M059J (cell line): ENCODE measurements around the gene C16orf96. TPM values are rescaled to one million over a fixed set of nuclear protein-coding genes. Genes with fewer than 3 reads are reported as not detected.
A peak's percentile ranks its signal among the peaks of the same experiment; 100 is the strongest.

Source experiments
- DNase-seq: peaks from one replicate; pipeline ENCODE4 v3.0.0-alpha.2; 2012; ENCODE audit warnings: low read depth
- total RNA-seq: library from RNA; depleted of rRNA; stranded (reverse); fragments of >200 nt; shearing (Covaris generic); gene quantifications from 2 replicates; pipeline ENCODE4 v1.2.3, GENCODE V29; 2014

Gene C16orf96
- total RNA-seq, 1 experiment from 2014 or later: not detected

DNA sequence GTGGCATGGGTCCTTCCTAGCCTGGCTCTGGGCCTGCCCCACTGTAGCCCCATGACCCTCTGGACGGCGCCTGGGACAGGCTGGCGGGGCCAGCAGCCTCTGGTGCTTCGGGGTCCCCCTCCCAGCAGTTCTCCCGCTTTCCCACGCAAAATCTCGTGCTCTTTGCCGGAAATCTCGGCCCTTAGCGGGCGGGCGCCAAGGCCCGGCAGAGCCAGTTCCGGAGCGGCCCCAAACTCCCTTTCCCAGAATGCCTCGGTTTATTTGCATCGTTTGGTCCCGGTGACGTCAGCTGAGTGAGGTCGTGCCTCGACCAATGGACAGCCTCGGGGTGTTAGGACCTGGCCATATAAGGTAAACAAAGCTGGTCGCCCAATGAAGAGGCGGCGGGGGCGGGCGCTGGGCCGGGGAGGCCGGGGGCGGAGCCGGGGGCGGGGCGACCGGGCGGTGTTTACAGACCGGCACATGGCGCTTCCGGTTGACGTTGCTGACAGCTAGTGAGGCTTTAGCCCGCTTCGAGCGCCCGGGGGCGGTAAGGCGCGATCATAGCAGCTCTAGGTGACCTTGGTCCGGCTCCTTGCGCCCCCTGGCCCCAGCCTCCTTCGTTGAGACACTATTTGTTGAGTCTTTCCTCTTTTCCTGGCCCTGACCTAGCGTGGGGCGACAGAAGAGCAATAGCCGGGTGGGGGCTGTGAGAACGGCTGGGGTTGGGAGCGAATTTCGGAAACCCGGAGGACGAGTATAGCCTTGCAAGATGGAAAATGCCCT lies 60.1 kb downstream of the C16orf96 start:
- peak; percentile 100 for DNase-seq

DNA sequence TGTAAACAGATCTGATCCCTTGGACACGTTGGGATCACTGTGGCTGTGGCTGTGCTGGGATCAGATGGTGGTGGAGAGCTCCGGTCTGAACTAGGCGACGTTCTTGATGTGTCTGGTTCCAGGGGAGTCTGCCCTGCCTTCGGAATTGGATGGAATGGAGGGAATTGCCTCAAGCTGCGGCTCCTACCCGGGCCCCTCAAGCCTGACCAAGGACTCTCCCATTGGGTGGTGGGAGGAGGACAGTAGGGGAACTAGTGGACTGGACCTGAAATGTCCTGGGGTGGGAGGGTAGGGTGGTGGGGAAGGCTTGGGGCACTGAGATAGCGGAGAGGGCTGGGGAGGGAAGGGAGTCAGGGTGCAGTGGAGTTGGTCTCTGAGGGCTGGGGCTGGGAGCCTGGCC lies 61.7 kb downstream of the C16orf96 start:
- DNase-seq: no peak

DNA sequence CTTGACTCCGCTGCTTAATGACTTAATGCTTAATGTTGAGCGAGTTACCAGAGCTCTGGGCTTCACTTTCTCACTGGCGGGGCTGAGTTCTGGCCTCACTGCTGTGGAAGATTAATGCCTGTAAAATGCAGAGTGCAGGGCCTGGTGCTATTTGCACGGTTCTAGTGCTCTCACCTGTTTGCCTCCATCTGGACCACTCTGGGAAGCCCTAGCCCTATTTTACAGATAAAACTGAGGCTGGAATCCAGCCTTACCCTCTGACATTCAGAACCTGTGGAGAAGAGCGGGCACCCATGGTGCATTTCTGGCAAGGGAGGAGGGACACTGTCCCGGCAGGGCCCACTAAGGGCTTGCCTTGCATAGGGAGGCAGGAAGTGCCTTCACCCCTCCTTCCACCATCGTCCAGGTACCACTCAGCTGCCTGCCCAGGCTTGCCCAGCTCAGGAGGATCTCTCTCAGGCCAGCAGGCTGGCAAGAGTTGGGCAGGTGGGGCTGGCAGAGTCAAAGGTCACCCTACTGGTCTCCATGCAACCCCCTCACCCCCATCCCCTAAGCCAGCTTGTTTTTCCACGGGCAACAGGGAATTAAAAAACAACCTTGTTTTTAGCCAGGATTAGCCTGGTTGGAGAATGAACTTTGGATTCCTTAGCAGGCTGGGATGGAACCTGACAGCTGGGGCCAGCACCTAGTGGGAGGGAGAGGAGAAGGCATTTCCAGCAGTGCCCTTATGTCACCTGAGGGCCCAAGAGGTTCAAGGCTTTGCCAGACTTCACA lies 62.7 kb downstream of the C16orf96 start:
- no peak for DNase-seq

DNA sequence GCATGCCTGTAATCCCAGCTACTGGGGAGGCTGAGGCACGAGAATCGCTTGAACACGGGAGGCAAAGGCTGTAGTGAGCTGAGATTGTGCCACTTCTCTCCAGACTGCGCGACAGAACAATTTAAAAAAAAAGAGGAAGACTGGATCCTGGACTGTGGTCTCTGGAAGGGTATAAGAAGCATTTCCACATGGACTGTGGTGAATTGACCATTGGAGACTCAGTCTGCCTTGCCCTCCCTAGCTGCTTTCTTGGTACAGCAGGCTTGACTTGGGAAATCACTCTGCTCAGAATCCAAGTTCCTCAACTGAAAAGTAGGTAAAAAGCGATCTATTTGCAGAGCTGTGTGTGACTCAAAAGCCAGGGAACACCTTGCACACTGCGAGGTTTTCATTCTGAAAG lies 67.5 kb downstream of the C16orf96 start:
- no peak for DNase-seq

DNA sequence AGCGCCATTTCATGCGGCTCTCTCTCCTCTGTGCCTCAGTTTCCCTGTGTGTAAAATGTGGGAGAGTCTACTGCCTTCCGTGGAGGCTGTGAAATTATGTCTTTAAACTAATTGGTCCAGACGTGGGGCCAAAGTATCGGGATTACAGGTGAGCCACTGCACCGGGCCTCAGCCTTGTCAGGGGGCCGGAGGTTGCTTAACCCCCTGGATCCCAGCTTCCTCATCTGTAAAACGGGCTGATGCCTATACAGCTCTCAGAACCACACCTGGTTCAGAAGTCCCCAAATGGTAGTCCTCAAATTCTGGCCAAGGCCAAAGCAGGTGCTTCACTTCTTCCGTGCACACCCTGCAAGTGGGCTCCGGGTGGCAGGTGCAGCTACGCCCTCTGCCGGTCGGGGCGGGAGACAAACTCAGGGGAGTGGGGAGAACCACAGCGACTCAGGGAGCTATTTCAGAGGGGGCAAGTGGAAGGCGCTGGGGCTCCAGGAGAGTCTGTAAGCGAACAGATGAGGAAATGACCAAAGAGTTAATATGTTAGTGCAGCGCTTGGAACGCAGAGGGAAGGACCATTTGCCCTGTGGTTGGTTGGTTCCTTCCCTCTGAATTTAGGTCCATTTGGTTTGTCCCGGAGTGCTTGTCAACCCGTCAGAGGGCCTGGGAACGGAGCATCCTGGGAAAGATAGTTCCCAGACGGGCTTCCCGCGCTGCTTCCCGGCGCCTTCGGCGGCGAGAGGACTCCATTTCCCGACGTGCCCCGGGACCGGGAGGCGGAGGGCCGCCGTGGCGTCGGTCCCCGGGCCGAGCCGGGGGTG lies 68.1 kb downstream of the C16orf96 start, which contains the start of gene MGRN1:
TSS of gene MGRN1 (plus strand) at position 812 of the 812 bp plus-strand sequence. CDS start 135 bp downstream, outside the sequence.
- peak; percentile 97 for DNase-seq

DNA sequence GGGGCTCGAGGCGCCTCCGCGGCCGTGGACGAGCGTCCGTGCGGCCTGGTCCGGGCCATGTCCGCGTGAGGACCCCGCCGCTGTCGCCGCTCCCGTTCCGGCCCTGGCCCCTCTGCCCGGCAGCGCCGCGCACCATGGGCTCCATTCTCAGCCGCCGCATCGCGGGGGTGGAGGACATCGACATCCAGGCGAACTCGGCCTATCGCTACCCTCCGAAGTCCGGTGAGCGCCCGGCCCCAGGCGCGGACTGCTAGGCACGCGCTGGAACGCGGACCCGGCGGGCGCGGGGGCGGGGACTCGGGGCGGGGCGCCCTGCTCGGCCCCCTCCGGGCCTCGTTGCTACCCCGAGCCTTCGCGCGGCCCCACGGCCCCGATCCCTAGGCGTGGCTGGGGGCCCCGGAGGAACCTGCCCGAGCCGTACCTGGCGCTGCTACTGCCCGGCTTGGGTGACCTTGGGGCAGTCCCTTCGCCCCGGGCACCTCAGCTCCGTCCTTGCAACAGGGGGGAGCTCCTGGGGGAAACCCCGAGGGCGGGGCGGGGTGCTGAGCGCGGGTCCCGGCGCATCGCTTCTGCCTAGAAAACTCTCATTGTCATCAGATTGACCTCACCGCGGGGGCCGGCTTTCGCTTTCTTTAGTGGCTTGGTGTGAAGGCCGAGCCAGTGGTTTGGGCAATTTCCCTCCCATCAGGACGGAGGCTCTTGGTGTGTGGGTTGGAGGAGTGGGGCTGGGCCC lies 68.9 kb downstream of the C16orf96 start:
- DNase-seq: peak; percentile 68

DNA sequence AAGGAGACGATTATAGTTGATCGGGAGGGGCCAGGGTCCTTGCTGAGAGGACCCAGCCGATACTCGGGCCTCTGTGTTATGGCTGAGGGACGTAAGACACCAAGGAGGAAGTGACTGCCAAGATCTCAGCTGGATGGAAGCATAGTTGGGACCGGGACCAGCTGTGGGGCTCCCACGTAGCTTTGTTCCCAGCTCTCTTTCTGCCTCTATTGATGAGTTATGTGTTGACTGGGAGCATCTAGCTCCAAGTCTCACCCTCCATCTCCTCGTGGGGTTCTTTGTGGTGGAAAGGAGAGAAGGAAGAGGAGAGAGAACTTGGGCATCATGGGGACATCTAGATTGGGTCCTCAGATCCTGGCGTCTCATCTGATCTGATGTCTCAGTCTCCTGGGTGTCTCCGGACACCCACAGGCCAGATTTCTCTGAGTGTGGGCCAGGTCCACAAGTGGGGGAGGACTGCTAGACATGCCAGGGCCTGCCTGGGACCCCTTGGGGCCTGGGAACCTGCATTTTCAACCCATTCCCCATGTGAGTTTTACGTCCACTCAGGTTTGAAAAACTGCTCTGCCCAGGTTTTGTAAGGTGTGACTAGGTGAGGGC lies 69.5 kb downstream of the C16orf96 start:
- no peak for DNase-seq

DNA sequence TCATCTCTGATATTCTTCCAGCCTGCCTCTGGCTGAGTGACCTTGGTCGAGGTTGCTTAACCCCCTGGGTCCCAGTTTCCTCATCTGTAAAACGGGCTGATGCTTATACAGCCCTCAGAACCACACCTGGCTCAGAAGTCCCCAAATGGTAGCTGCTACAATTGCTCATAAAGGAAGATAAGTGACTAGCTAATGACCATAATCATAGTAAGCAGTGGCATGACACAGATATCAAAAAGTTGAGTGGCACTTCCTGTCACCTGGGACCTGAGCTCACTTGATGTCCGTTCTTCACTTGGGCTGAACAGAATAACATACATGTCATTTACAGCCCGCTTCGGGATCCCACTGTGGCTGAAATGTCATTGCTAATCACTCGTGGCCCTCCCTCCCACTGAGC lies 70.3 kb downstream of the C16orf96 start:
- DNase-seq: no peak

DNA sequence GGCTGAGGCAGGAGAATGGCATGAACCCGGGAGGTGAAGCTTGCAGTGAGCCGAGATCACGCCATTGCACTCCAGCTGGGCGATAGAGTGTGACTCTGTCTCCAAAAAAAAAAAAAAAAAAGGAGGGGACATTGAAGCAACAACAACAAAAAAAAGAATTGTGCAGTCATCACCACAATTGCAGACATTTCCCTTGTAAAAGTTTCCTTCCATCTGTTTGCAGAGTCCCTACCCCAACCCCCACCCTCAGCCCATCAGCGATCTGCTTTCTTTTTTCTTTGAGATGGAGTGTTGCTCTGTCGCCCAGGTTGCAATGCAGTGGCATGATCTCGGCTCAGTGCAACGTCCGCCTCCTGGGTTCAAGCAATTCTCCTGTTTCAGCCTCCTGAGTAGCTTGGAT lies 72.1 kb downstream of the C16orf96 start:
- no peak for DNase-seq

DNA sequence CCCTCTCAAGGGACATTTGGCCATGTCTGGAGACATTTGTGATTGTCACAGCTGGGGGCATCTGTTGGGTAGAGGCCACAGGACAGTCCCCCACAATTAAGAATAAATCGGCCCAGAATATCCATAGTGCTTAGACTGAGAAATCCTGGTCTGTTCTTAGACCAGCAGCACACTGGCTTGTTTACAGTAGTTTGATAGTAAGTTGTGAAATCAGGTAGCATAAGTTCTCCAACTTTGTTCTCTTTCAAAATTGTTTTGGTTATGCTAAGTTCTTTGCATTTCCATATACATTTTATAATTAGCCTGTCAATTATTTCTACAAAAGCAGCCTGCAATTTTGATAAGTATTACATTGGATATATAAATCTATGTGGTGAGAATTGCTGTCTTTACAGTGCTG lies 75.3 kb downstream of the C16orf96 start:
- no peak for DNase-seq

DNA sequence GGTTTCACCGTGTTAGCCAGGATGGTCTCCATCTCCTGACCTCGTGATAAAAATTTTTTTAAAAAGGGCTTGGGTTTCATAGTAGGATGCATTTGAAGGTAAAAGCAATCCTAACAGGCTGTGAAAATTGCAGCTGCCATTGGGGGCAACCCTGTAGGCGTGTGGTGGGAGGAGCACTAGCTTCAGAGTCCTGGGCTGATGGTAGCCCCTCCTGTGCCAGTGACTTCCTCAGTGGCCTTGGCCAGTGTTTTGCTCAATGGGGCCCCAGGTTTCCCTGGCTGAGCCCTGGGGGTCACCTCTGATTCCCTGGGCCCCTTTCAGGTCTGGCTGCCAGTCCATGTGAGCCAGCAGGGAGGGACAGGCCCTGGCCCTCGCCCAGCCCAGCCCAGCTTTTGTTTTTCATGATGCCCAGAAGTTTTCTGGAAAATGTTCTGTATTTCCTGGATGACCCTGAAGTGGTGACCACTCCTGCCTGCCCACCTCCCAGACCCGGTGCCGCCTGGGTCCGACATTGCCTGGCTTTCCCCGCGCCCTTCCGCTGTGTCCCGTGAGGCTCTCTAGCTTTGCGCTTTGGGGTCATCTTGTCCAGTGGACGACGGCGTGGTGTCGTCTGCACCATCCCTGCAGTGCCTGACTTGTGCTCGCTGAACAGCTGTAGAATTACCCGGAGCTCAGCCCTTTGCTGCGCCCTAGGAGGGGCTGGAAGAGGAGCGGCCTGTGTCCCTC lies 77.9 kb downstream of the C16orf96 start:
- no peak for DNase-seq

DNA sequence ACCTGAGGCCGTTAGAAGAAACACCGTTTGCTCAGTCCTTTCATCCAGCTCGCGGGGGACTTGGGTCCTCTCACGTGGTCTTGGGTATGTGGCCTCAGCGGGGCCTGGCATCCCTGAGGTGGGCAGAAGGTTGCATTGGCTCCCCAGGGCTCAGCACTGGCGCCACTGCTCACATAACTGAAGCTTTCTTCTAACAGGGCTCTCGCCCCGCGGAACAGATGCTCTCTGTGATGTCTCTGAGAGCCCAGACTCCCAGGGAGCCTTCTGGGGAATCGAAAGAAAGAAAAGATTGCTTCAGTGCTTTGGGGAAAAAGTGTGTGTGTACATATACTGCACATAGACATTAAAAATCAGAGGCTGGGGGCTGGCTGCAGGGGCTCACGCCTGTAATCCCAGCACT lies 78.6 kb downstream of the C16orf96 start:
- no peak for DNase-seq

DNA sequence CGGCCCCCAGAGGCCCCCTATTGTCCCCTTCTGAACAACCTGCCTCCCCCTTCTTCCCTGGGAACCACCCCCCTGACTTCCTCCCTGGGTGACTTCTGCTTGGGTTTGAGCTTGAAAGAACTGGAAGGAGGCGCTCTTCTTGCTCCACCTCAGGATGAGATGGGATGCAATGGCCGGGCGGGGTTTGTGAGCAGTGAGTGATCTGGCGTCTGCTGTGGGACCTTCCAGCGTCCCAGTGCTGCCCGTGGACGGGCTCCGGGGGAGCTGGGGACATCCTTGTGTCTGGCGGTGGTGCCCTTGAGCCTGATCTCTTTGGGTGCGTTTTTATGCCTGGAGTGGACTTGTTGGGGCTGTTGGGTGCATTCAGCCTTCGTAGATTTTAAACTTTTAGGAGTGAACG lies 80.1 kb downstream of the C16orf96 start:
- DNase-seq: no peak

DNA sequence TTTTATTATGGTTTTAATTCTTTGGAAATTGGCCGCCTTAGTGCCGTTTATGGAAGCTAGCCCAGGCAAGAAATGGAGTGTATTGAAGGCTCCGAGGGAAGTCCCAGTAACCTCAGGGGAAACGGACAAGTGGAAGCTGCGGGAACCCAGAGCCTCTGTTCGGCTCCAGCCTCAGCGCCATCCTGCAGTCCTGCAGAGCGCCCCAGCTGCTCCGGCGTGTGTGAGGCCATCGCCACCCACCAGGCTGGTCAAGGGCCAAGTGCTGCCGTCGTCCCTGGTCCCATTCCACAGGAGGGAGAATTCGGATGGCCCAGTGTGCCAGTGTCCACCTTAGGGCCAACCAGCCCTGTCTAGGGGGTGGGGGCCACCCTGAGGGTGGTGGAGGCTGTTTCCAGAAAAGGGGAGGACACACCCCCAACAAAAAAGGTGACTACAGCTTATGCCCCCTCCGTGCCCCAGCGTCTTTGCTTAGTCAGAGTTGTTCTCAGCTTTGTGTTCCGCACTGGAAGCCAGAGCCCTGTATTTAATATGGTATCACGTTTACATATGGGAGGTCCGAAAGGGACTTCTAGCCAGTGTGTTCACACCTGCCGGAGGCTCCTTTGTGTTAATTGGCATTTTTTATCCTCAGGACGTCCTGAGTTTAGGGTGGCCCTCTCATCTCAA lies 81.5 kb downstream of the C16orf96 start:
- no peak for DNase-seq

DNA sequence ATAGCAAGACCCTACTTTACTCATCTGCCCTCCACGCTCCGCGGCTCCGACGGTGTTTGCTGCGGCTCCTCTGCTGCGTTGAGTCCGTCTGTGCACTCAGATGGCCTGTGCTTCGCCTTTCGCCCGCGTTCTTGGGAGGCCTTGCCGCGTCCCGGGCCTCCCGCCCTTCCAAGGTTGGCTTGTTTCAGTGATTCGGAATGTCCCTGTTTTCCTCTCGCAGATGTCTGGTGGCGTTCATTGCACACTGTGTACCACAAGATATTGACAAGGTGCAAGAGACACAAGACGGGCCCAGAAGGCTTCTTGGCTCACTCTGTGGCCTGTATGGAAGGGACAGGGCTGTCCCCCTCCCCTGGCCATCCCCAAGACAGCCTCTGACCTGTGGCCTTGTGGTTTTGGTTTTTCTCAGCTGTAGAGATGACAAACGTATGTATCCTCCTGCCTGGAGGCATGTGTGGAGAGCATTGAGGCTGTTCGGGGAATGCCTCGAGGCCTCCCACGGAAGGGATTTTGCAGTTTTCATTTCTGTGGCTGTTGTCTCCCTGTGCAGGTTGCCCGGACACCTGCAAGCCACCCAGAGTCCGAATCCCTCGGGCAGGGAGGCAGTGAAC lies 83.9 kb downstream of the C16orf96 start:
- DNase-seq: peak; percentile 48

DNA sequence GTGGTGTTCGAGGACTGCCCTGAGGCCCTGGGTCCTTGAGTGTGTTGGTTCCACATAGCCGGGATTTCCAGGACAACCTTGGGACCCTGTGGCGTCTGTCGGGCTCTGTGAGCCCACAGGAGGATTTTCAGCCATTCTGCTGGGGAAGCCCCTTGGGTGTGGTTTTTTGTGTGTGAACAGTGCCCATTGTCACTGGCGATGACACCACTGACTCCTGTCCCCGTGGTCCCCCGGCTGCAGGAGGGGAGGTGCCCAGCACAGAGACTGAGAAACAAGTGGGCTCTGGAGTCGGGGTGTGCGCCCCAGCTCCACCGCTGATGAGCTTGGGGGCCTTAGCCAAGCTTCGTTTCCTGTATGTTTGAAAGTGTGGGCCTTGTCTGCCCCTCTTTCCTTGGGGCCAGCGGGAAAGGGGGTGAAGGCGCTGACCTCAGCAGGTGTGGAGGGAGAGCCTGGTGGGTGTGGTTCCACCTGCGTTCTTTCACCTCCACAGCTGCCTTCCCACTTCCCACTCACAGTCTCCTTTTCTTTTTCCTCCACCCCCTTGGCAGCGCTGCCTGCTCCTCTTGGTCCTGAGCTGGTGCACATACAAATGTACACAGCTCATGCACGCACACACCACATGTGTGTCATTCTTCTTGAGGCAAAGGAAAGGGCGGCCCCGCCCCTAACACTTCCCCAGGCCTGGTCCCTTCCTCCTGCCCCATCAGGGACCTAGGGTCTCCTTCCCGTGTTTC lies 84.6 kb downstream of the C16orf96 start:
- no peak for DNase-seq

DNA sequence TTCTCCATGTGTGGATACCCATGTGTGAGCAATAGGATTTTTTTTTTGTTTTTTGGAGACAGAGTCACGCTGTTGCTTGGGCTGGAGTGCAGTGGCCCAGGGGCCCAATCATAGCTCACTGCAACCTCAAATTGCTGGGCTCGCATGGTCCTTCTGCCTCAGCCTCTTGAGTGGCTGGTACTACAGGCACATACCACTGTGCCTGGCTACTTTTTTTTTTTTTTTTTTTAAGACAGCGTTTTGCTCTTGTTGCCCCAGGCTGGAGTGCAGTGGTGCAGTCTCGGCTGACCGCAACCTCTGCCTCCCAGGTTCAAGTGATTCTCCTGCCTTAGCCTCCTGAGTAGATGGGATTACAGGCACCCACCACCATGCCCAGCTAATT lies 85.2 kb downstream of the C16orf96 start:
- no peak for DNase-seq

DNA sequence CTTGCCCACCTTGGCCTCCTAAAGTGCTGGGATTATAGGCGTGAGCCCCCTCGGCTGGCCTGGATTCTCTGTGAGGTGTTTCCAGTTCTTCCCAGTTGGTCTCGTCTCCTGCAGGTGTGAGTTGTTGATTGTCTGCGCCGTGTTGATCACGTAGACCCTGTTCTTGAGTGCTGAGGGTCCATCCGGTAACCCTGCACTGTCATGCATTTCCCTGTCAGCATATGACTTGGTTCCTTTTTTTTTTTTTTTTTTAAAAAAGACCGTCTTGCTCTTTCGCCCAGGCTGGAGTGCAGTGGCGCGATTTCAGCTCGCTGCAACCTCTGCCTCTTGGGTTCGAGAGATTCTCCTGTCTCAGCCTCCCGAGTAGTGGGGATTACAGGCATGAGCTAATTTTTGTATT lies 85.8 kb downstream of the C16orf96 start:
- DNase-seq: no peak
